ENCODE measurements around the gene MAP3K9.

The MAP3K9 gene

DNA sequence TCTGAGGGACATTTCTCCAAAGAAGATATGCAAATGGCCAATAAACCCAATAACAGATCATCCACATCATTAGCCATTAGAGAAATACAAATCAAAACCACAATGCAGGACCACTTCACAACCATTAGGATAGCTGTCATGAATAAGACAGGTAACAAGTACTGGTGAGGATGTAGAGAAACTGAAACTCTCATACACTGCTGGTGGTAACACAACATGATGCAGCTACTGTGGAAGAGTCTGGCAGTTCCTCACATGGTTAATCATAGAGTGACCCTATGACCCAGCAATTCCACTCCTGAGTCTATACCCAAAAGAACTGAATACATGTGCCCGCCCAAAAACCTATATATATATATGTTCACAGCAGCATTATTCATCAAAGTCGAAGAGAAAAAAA, 128.6 kb downstream of the MAP3K9 start:
- no peaks in the 10 kb centered on the region for H3K27me3 ChIP-seq (ENCODE audit: control insufficient read depth, insufficient read depth, low read length)
- no peaks in the 10 kb centered on the region for H3K4me1 ChIP-seq
- H3K4me2 ChIP-seq (ENCODE audit: low read length), result no peak overlapping the region
- no peaks in the 10 kb centered on the region for H3K36me3 ChIP-seq (ENCODE audit: control insufficient read depth, insufficient read depth, low read length)
- TF ChIP-seq, protein P1, sequence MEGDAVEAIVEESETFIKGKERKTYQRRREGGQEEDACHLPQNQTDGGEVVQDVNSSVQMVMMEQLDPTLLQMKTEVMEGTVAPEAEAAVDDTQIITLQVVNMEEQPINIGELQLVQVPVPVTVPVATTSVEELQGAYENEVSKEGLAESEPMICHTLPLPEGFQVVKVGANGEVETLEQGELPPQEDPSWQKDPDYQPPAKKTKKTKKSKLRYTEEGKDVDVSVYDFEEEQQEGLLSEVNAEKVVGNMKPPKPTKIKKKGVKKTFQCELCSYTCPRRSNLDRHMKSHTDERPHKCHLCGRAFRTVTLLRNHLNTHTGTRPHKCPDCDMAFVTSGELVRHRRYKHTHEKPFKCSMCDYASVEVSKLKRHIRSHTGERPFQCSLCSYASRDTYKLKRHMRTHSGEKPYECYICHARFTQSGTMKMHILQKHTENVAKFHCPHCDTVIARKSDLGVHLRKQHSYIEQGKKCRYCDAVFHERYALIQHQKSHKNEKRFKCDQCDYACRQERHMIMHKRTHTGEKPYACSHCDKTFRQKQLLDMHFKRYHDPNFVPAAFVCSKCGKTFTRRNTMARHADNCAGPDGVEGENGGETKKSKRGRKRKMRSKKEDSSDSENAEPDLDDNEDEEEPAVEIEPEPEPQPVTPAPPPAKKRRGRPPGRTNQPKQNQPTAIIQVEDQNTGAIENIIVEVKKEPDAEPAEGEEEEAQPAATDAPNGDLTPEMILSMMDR (IDR thresholded peaks at IDR 0.05), result no peak
- no peaks in the 10 kb centered on the region for H3K9me3 ChIP-seq (ENCODE audit: control insufficient read depth, low read length)
- no peak overlapping the region for H2AFZ ChIP-seq
- no peak overlapping the region for H3K9ac ChIP-seq
- H3K4me3 ChIP-seq (ENCODE audit: low read depth, low read length), result no peak overlapping the region
- no peaks in the 10 kb centered on the region for H3K79me2 ChIP-seq
- H3K27ac ChIP-seq, result no peak overlapping the region

- no peak overlapping the region for H2AFZ ChIP-seq
- H3K4me3 ChIP-seq (ENCODE audit: low read depth, low read length), result no peak overlapping the region
- no peaks in the 10 kb centered on the region for H3K4me1 ChIP-seq
- no peaks in the 10 kb centered on the region for H3K9me3 ChIP-seq (ENCODE audit: control insufficient read depth, low read length)
- TF ChIP-seq, protein P1 (IDR thresholded peaks at IDR 0.05), result no peak
- H3K4me2 ChIP-seq (ENCODE audit: low read length), result no peak overlapping the region
- no peaks in the 10 kb centered on the region for H3K36me3 ChIP-seq (ENCODE audit: control insufficient read depth, insufficient read depth, low read length)
- no peak overlapping the region for H3K9ac ChIP-seq
- no peak overlapping the region for H3K27ac ChIP-seq
- H3K79me2 ChIP-seq, result no peaks in the 10 kb centered on the region
- no peaks in the 10 kb centered on the region for H3K27me3 ChIP-seq (ENCODE audit: control insufficient read depth, insufficient read depth, low read length)
These were observed 132.0 kb downstream of the MAP3K9 start for GRCh38 chr14:70677341-70677740.

All from parathyroid adenoma (tissue), 2 donors.